GM12865 (cell line): Measurements from ENCODE around the gene MVB12B.

Source experiments
- DNase-seq: peaks from one replicate; pipeline ENCODE4 v3.0.0; 2010; ENCODE audit warnings: low read depth
- H3K4me3 ChIP-seq: 2 replicates; pipeline ENCODE4 v1.5.1; 2011; ENCODE audit warnings: mild to moderate bottlenecking, low read depth, low read length, control low read depth
- TF ChIP-seq, protein P1 (sequence below): IDR thresholded peaks from 2 replicates; pipeline ENCODE4 v1.5.1; 2011; ENCODE audit warnings: low read length, control low read depth, low read depth, inconsistent platforms; ENCODE audit not compliant: insufficient read depth; ENCODE audit errors: missing control alignments

Gene MVB12B

DNA sequence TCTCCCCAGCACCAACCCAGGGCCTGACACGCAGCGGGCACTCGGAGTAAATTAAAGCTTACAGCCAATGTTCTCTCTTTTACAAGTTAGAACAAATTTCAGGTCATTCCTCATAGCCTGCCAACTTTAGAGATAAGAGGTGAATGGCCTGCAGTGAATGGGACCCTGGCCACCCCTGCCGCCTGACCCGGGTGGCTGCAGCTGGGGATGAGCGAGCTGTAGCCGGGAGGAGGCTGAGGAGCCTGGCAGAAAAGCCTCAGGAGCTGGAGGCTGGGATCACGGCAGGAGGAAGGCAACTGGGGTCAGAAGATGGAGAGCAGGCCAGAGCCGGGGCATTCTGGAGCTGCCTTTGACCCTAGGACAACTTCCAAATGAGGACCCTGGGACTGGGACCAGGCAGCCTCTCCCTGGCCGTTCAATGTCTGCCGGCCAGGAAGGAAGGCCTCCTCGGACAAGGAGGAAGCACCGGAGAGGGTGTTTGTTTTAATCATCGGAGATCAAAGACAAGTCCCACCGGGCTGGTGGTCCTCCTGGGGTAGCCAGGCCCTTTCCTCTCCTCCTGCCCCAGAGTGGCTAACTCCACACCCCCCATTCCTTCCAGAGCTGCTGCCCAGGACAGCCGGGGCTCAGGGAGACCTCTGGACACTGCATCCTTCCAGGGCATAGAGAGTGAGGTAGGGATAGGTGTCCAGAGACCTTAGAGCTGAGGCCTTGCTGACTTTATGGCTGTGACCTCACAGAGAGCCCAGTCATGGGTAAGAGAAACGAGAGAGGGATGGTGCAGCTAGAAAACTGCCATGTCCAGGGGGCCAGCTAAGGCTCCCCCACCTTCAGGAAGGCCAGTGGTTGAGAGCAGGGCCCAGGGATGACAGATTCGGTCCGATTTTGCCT lies 199.8 kb downstream of the MVB12B start:
- DNase-seq, result no peak
- no peak overlapping the region for H3K4me3 ChIP-seq
- TF ChIP-seq, protein P1, sequence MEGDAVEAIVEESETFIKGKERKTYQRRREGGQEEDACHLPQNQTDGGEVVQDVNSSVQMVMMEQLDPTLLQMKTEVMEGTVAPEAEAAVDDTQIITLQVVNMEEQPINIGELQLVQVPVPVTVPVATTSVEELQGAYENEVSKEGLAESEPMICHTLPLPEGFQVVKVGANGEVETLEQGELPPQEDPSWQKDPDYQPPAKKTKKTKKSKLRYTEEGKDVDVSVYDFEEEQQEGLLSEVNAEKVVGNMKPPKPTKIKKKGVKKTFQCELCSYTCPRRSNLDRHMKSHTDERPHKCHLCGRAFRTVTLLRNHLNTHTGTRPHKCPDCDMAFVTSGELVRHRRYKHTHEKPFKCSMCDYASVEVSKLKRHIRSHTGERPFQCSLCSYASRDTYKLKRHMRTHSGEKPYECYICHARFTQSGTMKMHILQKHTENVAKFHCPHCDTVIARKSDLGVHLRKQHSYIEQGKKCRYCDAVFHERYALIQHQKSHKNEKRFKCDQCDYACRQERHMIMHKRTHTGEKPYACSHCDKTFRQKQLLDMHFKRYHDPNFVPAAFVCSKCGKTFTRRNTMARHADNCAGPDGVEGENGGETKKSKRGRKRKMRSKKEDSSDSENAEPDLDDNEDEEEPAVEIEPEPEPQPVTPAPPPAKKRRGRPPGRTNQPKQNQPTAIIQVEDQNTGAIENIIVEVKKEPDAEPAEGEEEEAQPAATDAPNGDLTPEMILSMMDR, result no peak

DNA sequence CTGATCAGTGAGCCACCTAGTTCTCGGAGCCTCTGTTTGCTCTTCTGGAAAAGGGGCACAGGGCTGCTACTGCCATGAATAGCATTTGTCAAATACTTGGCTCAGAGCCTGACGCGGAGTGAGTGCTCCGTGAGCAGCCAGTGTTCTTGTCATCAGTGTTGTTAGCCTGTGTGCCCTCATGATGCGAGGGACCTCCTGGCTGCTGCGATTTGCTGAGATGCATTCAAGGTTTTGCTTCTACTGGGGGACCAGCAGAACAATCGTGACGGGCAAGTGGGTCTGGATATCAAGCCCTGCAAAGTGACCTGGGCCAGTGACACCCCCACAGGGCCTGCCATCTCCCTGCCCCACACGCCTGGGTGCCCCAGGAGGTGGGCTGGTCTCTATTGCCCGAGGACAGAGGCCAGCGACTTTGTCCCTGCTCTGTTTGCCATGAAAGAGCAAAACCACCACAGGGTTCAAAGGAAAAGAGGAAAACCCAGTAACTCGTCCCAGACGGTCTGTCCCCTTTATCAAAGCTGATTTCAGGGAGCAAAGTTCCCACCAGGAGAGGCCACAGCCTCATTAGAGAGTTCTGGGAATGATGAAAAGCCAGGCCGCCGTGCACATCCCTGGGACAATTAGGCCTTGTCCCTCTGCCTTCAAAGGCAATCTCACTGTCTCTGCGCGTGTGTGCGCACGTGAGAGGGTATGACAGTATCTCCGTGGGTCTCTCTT lies 200.6 kb downstream of the MVB12B start:
- H3K4me3 ChIP-seq, result no peak overlapping the region
- TF ChIP-seq, protein P1, result no peak
- DNase-seq, result no peak

DNA sequence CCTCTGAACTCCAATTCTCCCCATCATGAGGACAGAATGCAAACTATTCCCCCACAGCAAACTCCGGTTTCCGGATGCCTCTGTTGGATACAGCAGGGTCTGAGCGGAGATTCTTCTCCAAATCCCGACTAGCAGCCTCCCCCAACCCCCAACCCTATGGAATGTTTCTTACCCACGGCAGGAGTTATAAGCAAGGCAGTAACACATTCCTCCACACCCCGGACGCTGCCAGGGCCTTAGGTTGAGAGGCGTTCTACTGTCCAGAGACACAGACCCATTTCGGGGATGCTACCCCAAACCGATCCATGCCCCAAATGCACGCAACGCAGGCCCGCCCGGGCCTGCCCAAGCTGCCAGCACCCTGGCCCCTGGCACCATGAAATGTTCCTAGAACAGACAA lies 201.5 kb downstream of the MVB12B start:
- no peak for DNase-seq
- no peak overlapping the region for H3K4me3 ChIP-seq
- TF ChIP-seq, protein P1, result no peak

DNA sequence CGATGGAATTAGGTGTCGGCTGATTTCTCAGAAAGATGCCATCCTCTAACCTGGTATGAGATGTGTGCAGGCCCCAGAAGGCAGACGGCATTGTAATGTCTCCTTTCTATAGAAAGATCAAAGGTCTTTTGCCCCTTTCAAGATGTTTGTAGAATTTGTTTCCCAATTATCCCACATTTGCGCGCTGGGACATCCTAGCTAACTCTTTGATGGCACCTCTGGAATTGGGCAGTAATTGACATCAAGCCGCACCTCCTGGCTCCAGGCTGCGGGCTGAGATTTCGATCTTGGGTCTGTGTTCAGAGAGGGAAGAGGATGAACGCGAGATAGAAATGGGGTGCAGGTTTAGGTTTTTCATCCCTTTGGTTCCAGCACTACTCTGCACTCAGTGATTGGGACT lies 202.3 kb downstream of the MVB12B start:
- H3K4me3 ChIP-seq, result no peak overlapping the region
- TF ChIP-seq, protein P1, result no peak
- DNase-seq, result no peak

DNA sequence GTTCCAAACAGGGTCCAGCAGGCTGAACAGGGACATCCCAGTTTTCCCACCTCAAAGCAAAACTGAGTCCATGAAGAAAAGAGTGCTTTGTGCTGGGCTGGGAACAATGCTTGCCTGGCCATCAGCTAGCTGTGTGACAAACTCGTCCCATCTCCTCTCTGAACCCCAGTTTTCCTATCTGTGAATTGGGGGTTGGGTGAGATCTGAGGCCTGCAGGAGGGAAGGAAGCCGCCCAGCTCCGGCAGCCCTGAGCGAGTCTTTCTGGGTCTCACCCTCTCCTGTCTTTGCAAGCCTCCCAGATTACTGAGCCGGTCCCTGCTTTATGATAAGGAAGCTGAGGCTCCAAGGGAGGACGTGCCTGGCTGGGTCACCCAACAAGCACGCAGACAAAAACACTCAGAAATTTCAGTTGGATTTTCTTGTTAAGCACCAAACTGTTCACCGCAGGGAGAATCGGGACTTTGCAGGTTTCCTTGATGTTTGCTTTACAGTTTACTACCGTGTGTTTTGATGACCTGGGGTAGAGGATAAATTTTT lies 204.5 kb downstream of the MVB12B start:
- TF ChIP-seq, protein P1, result no peak
- no peak for DNase-seq
- H3K4me3 ChIP-seq, result no peak overlapping the region

DNA sequence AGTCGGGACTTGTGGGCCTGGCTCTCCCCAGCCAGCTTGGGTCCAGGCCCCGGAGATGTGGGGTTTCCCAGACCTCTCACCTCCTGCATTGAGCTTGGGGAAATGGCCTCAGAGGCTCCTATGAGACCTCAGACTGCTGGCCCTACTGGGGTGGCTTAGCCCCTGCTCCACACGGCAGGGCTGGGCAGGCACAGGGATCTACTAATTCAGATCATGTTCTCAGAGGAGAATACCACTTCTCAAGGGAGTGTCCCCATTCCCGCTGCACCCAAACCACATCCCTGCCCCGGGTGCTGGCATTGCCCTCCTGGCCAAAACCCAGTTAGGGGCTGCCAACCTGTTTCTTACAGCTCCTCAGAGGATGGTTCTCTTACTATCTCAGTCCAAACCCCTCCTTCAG lies 205.0 kb downstream of the MVB12B start:
- H3K4me3 ChIP-seq, result no peak overlapping the region
- TF ChIP-seq, protein P1, result no peak
- no peak for DNase-seq
